Transverse colon (tissue), 4 donors: Measurements from ENCODE around the gene ANXA10. TPM values are rescaled to one million over a fixed set of nuclear protein-coding genes. Genes with fewer than 3 reads are reported as not detected.

Source experiments
- DNase-seq: peaks from one replicate; pipeline ENCODE4 v3.0.0-alpha.2; 2019
- H3K27ac ChIP-seq, 4 donors: fragments of 200-600 bp; sonication (generic); 2 replicates each; pipeline ENCODE4 v1.5.1; 2016 to 2018; ENCODE audit warnings: inconsistent platforms in 4 of 4
- H3K27me3 ChIP-seq: fragments of 200-600 bp; sonication (generic); 2 replicates; pipeline ENCODE4 v1.5.1; 2017; ENCODE audit warnings: inconsistent platforms
- H3K36me3 ChIP-seq, 4 donors: fragments of 200-600 bp; sonication (generic); 2 replicates each; pipeline ENCODE4 v1.5.1; 2017 to 2019; ENCODE audit warnings: inconsistent platforms in 4 of 4
- H3K4me1 ChIP-seq, 4 donors: fragments of 200-600 bp; sonication (generic); 2 replicates each; pipeline ENCODE4 v1.5.1; 2017 to 2020; ENCODE audit warnings: inconsistent platforms in 4 of 4
- H3K4me3 ChIP-seq, 4 donors: fragments of 200-600 bp; sonication (generic); 1 replicate in 1 of 4; 2 replicates in 3 of 4; pipeline versions ENCODE4 v1.5.1 to v1.6.1; 2017 to 2019; ENCODE audit warnings: inconsistent platforms in 4 of 4
- H3K9me3 ChIP-seq, 2 donors: fragments of 200-600 bp; sonication (generic); 2 replicates each; pipeline ENCODE4 v1.5.1; 2017 to 2019; ENCODE audit warnings: inconsistent platforms in 2 of 2
- CTCF ChIP-seq, 5 experiments: fragments of 200-600 bp in 3 of 5; fragments of 450-650 bp in 2 of 5; sonication (generic) in 3 of 5; IDR thresholded peaks; 1 replicate in 2 of 5; 2 replicates in 3 of 5; pipeline ENCODE4 v1.5.1; 2016 to 2017; ENCODE audit warnings: antibody characterized with exemption in 5 of 5, inconsistent platforms in 3 of 5, mild to moderate bottlenecking in 2 of 5, moderate library complexity in 1 of 5
- EP300 ChIP-seq: sonication (generic); formaldehyde crosslinking; IDR thresholded peaks from one replicate; pipeline ENCODE4 v1.6.1; 2017; ENCODE audit warnings: antibody characterized with exemption, low read depth
- POLR2A ChIP-seq: fragments of 450-650 bp; IDR thresholded peaks from one replicate; pipeline ENCODE4 v1.6.1; 2016; ENCODE audit warnings: antibody characterized with exemption, mild to moderate bottlenecking, moderate library complexity
- POLR2AphosphoS5 ChIP-seq, 3 donors: sonication (generic); formaldehyde crosslinking; IDR thresholded peaks; one replicate each; pipeline ENCODE4 v1.6.1; 2016; ENCODE audit warnings: antibody characterized with exemption in 3 of 3
- WGBS, 2 donors: methylation state at CpG; one replicate each; pipeline ENCODE4 v1.1.5; 2018; ENCODE audit warnings: low coverage in 1 of 2; 5-methylcytosine and 5-hydroxymethylcytosine counted together
- in situ Hi-C, 4 donors: fragments of 200-750 bp; cut with MboI; loops; one replicate each; pipeline versions ENCODE4 v1.15.0 to v1.15.1; 2017; ENCODE audit warnings: low sequenced_read_pairs in 3 of 4, low pct_ligation_motif_present in 1 of 4, low pct_unique_long_range_greater_than_20kb in 1 of 4
- intact Hi-C: fragments of 100-400 bp; cut with DNase I; formaldehyde crosslinking; loops from one replicate; pipeline ENCODE4 v1.15.1; 2023; ENCODE audit warnings: low total_unique reads
- total RNA-seq, 4 donors: library from RNA; depleted of rRNA; stranded (reverse); fragments of >200 nt; gene quantifications; one replicate each; pipeline ENCODE4 v1.1.0, GENCODE V29; 2016

Gene ANXA10
- total RNA-seq, 4 donors from 2014 or later = 0.82 TPM; not detected in 3

- DNase-seq = no peak
- intact Hi-C loops (no loop called here), in situ Hi-C loops (loop anchor here in 1 of 4 donors (25.0 kb wide), 1 partner anchor 1153 kb away; no protein-coding TSS in a partner anchor)
- no peak overlapping the region for H3K27ac ChIP-seq
- no peak overlapping the region for H3K4me3 ChIP-seq
- 9 to 19% methylated on average over 1 of the region's 1 CpG for WGBS, 2 donors
- TF ChIP-seq CTCF (IDR thresholded peaks at IDR 0.05) (no peak), POLR2AphosphoS5 (IDR thresholded peaks at IDR 0.05) (no peak), POLR2A (no peak), EP300 (no peak)
- no peaks in the 10 kb centered on the region for H3K27me3 ChIP-seq
- no peaks in the 10 kb centered on the region for H3K36me3 ChIP-seq
- no peaks in the 10 kb centered on the region for H3K9me3 ChIP-seq
- H3K4me1 ChIP-seq = peaks cover 0 to 7% (median 2%) of the 10 kb centered on the region in 4 donors
These were observed 72.7 kb downstream of the ANXA10 start for GRCh38 chr4:168164915-168165548.

- Histone ChIP-seq H3K36me3 (no peaks in the 10 kb centered on the region), H3K4me3 (no peak overlapping the region), H3K27me3 (no peaks in the 10 kb centered on the region), H3K9me3 (no peaks in the 10 kb centered on the region), H3K27ac (no peak overlapping the region), H3K4me1 (peaks cover 0 to 7% (median 2%) of the 10 kb centered on the region in 4 donors)
- no peak for TF ChIP-seq CTCF (IDR thresholded peaks at IDR 0.05)
- no peak for TF ChIP-seq POLR2AphosphoS5 (IDR thresholded peaks at IDR 0.05)
- TF ChIP-seq EP300 = no peak
- TF ChIP-seq POLR2A = no peak
- no peak for DNase-seq
- in situ Hi-C loops = loop anchor here in 1 of 4 donors (25.0 kb wide), 1 partner anchor 1155 kb away; no protein-coding TSS in a partner anchor
- WGBS, 2 donors = 38 to 54% methylated on average over 6 of the region's 6 CpGs
- intact Hi-C loops = no loop called here
These were observed 75.5 kb downstream of the ANXA10 start for GRCh38 chr4:168167714-168168284.

GRCh38 chr4:168174308-168174707 is 82.0 kb downstream of the ANXA10 start:
- H3K36me3 ChIP-seq = no peaks in the 10 kb centered on the region
- 67 to 92% methylated on average over 1 to 6 of the region's 6 CpGs for WGBS, 2 donors
- peaks cover 0 to 4% (median 0%) of the 10 kb centered on the region in 4 donors for H3K4me1 ChIP-seq
- in situ Hi-C loops = loop anchor here in 1 of 4 donors (25.0 kb wide), 1 partner anchor 1162 kb away; no protein-coding TSS in a partner anchor
- no peak overlapping the region for H3K27ac ChIP-seq
- no peaks in the 10 kb centered on the region for H3K9me3 ChIP-seq
- intact Hi-C loops = no loop called here
- no peaks in the 10 kb centered on the region for H3K27me3 ChIP-seq
- no peak for DNase-seq
- no peak for TF ChIP-seq POLR2A
- TF ChIP-seq POLR2AphosphoS5 (IDR thresholded peaks at IDR 0.05) = no peak
- TF ChIP-seq CTCF (IDR thresholded peaks at IDR 0.05) = no peak
- TF ChIP-seq EP300 = no peak
- H3K4me3 ChIP-seq = no peak overlapping the region

- Histone ChIP-seq H3K27ac (no peak overlapping the region), H3K4me1 (peaks cover 0 to 4% (median 0%) of the 10 kb centered on the region in 4 donors), H3K27me3 (no peaks in the 10 kb centered on the region), H3K36me3 (no peaks in the 10 kb centered on the region), H3K4me3 (no peak overlapping the region), H3K9me3 (no peaks in the 10 kb centered on the region)
- intact Hi-C loops (no loop called here), in situ Hi-C loops (loop anchor here in 2 of 4 donors (25.0 kb wide), 1 partner anchor 735 kb away; no protein-coding TSS in a partner anchor)
- DNase-seq = no peak
- TF ChIP-seq POLR2A (no peak), CTCF (IDR thresholded peaks at IDR 0.05) (no peak), POLR2AphosphoS5 (IDR thresholded peaks at IDR 0.05) (no peak), EP300 (no peak)
- 24 to 59% methylated on average over 3 to 5 of the region's 5 CpGs for WGBS, 2 donors
These were observed 85.3 kb downstream of the ANXA10 start for GRCh38 chr4:168177546-168178149.
